ENCODE results near the gene TRMT11. TPM values are rescaled to one million over a fixed set of nuclear protein-coding genes. Genes with fewer than 3 reads are reported as not detected.

The TRMT11 gene
- total and polyA plus RNA-seq, 10 of the 15 experiments (the other 5 are each of a cell fraction or from before 2014, with no cell fraction given): 34.0 to 81.1 (median 43.7) TPM

GRCh38 chr6:125945378-125946141, 40.8 kb upstream of the TRMT11 start:
- ChIA-PET RAD21 (ENCODE audit: unreplicated experiment) (interaction anchor here (1.7 kb wide), 1 partner anchor 10 kb away, joined by 7 read pairs; the partner anchor contains the start of gene HINT3), SMC1A (ENCODE audit: uncharacterized antibody, unreplicated experiment) (interaction anchor here (0.7 to 2.4 kb wide), 5 partner anchors 11 to 40 kb away, joined by 3 to 7 read pairs (median 4); partner anchors contain the start of gene HINT3), CTCF (interaction anchor here (0.9 to 1.6 kb wide), 3 partner anchors 10 to 40 kb away, joined by 3 to 10 read pairs (median 5); no protein-coding TSS in a partner anchor), POLR2A (no interaction called here)
- BruUV-seq (replicated peaks): no TSS peak
- Histone ChIP-seq H3K27me3 (replicated peaks in 1 of 2; ENCODE audit: control insufficient read depth in 2 of 2, insufficient read depth in 2 of 2, low read length in 1 of 2) (no peaks in the 10 kb centered on the region), H3K36me3 (ENCODE audit: control insufficient read depth in 2 of 2, insufficient read depth in 2 of 2, low read length in 1 of 2) (no peaks in the 10 kb centered on the region), H4K20me1 (ENCODE audit: control insufficient read depth, insufficient read depth) (no peaks in the 10 kb centered on the region), H3K9ac (ENCODE audit: control insufficient read depth, insufficient read depth, low read length) (no peak overlapping the region), H2AFZ (ENCODE audit: control insufficient read depth, low read depth, low read length) (no peak overlapping the region), H3K79me2 (ENCODE audit: control insufficient read depth, insufficient read depth, low read length) (no peaks in the 10 kb centered on the region), H3K27ac (ENCODE audit: control insufficient read depth, insufficient read depth) (no peak overlapping the region), H3K4me1 (ENCODE audit: control insufficient read depth, insufficient read depth, low read length) (no peaks in the 10 kb centered on the region), H3K4me3 (no peak overlapping the region), H3K4me2 (ENCODE audit: control insufficient read depth, insufficient read depth) (no peak overlapping the region), H3K9me3 (replicated peaks; ENCODE audit: control insufficient read depth, insufficient read depth, low read length) (no peaks in the 10 kb centered on the region)
- FAIRE-seq (no peak), DNase-seq (ENCODE audit: low read depth, low spot score) (no peak), ATAC-seq (no peak)
- intact Hi-C loops (cut with micrococcal nuclease; ENCODE audit: unreplicated experiment): no loop called here
- WGBS (ENCODE audit: insufficient coverage, insufficient replicate concordance, low lambda C conversion rate, missing lambda C conversion rate): 100% methylated on average over 1 of the region's 1 CpG
- TF ChIP-seq FOXM1 (IDR thresholded peaks at IDR 0.05; ENCODE audit: low read depth, low read length) (no peak), E2F8 (IDR thresholded peaks at IDR 0.05; ENCODE audit: low read depth, partially characterized antibody) (no peak), SPI1 (IDR thresholded peaks at IDR 0.05; ENCODE audit: borderline replicate concordance, insufficient read depth, low read depth, low read length) (no peak), LARP7 (IDR thresholded peaks at IDR 0.05) (no peak), MXI1 (IDR thresholded peaks at IDR 0.05; ENCODE audit: low read depth, low read length) (no peak), ZNF24 (IDR thresholded peaks at IDR 0.05) (no peak), E2F4 (IDR thresholded peaks at IDR 0.05; ENCODE audit: low read depth, low read length) (no peak), RBBP5 (conservative IDR thresholded peaks at IDR 0.05) (no peak), CEBPB (IDR thresholded peaks at IDR 0.05; ENCODE audit: borderline replicate concordance in 1 of 2, low read depth in 2 of 2, low read length in 2 of 2) (no peak), TBL1XR1 (IDR thresholded peaks at IDR 0.05; ENCODE audit: low read depth, low read length) (no peak)
- in situ Hi-C loops (cut with MboI): no loop called here
